ENCODE data around the gene BSX. TPM values are rescaled to one million over a fixed set of nuclear protein-coding genes. Genes with fewer than 3 reads are reported as not detected.

BSX gene
- total RNA-seq: not detected in 2 replicates

GRCh38 chr11:122981388-122982264 is at the start of gene BSX:
TSS of gene BSX (minus strand) at chr11:122981834. CDS start at chr11:122981671, 163 bp downstream.
- no peak within 1 kb of the TSS for H3K4me3 Mint-ChIP-seq
- intact Hi-C loops (cut with micrococcal nuclease): loop anchor here (5.0 to 10.0 kb wide), 4 partner anchors 41 to 1863 kb away; partner anchors contain the start of genes JHY and SCN3B
- H3K36me3 Mint-ChIP-seq (ENCODE audit: low read depth): peaks cover 6% of the 10 kb centered on the region
- no peak within 1 kb of the TSS for H3K27ac Mint-ChIP-seq
- H3K4me1 Mint-ChIP-seq (ENCODE audit: low read depth): peaks cover 25% of the 10 kb centered on the region
- DNase-seq (ENCODE audit: low spot score): peak; percentile 21
- H3K9me3 Mint-ChIP-seq: no peaks in the 10 kb centered on the region
- H3K27me3 Mint-ChIP-seq (ENCODE audit: insufficient read depth): peaks cover 90% of the 10 kb centered on the region

GRCh38 chr11:123030517-123030916 is 48.9 kb upstream of the BSX start:
- no peaks in the 10 kb centered on the region for H3K9me3 Mint-ChIP-seq
- intact Hi-C loops (cut with micrococcal nuclease): no loop called here
- no peak overlapping the region for H3K27ac Mint-ChIP-seq
- DNase-seq (ENCODE audit: low spot score): no peak
- no peaks in the 10 kb centered on the region for H3K36me3 Mint-ChIP-seq (ENCODE audit: low read depth)
- H3K27me3 Mint-ChIP-seq (ENCODE audit: insufficient read depth): peaks cover 3% of the 10 kb centered on the region
- H3K4me3 Mint-ChIP-seq: no peak overlapping the region
- H3K4me1 Mint-ChIP-seq (ENCODE audit: low read depth): no peaks in the 10 kb centered on the region

GRCh38 chr11:123020968-123021367 is 39.3 kb upstream of the BSX start:
- Mint-ChIP-seq H3K27me3 (ENCODE audit: insufficient read depth) (peaks cover 24% of the 10 kb centered on the region), H3K27ac (no peak overlapping the region), H3K4me3 (no peak overlapping the region), H3K4me1 (ENCODE audit: low read depth) (peaks cover 10% of the 10 kb centered on the region), H3K9me3 (no peaks in the 10 kb centered on the region), H3K36me3 (ENCODE audit: low read depth) (no peaks in the 10 kb centered on the region)
- peak; percentile 9 for DNase-seq (ENCODE audit: low spot score)
- intact Hi-C loops (cut with micrococcal nuclease): loop anchor here (1.0 to 5.0 kb wide), 3 partner anchors 39 to 389 kb away; partner anchors contain the start of gene BSX

GRCh38 chr11:123018702-123019101 is 37.1 kb upstream of the BSX start:
- Mint-ChIP-seq H3K36me3 (ENCODE audit: low read depth) (no peaks in the 10 kb centered on the region), H3K27ac (no peak overlapping the region), H3K4me3 (no peak overlapping the region), H3K27me3 (ENCODE audit: insufficient read depth) (peaks cover 22% of the 10 kb centered on the region), H3K4me1 (ENCODE audit: low read depth) (peaks cover 10% of the 10 kb centered on the region), H3K9me3 (no peaks in the 10 kb centered on the region)
- no peak for DNase-seq (ENCODE audit: low spot score)
- intact Hi-C loops (cut with micrococcal nuclease): no loop called here

- DNase-seq (ENCODE audit: low spot score): no peak
- intact Hi-C loops (cut with micrococcal nuclease): no loop called here
- no peaks in the 10 kb centered on the region for H3K36me3 Mint-ChIP-seq (ENCODE audit: low read depth)
- no peak overlapping the region for H3K4me3 Mint-ChIP-seq
- no peaks in the 10 kb centered on the region for H3K4me1 Mint-ChIP-seq (ENCODE audit: low read depth)
- peaks cover 12% of the 10 kb centered on the region for H3K27me3 Mint-ChIP-seq (ENCODE audit: insufficient read depth)
- H3K27ac Mint-ChIP-seq: no peak overlapping the region
- H3K9me3 Mint-ChIP-seq: no peaks in the 10 kb centered on the region
Measured at GRCh38 chr11:123011510-123011909, 29.9 kb upstream of the BSX start.

GRCh38 chr11:123006860-123007542 is 25.4 kb upstream of the BSX start:
- Mint-ChIP-seq H3K4me3 (no peak overlapping the region), H3K27ac (no peak overlapping the region), H3K27me3 (ENCODE audit: insufficient read depth) (peaks cover 7% of the 10 kb centered on the region), H3K9me3 (no peaks in the 10 kb centered on the region), H3K4me1 (ENCODE audit: low read depth) (no peaks in the 10 kb centered on the region), H3K36me3 (ENCODE audit: low read depth) (no peaks in the 10 kb centered on the region)
- intact Hi-C loops (cut with micrococcal nuclease): no loop called here
- DNase-seq (ENCODE audit: low spot score): no peak

- H3K4me3 Mint-ChIP-seq: no peak overlapping the region
- intact Hi-C loops (cut with micrococcal nuclease): no loop called here
- peaks cover 14% of the 10 kb centered on the region for H3K27me3 Mint-ChIP-seq (ENCODE audit: insufficient read depth)
- no peaks in the 10 kb centered on the region for H3K4me1 Mint-ChIP-seq (ENCODE audit: low read depth)
- no peak for DNase-seq (ENCODE audit: low spot score)
- no peaks in the 10 kb centered on the region for H3K9me3 Mint-ChIP-seq
- H3K27ac Mint-ChIP-seq: no peak overlapping the region
- no peaks in the 10 kb centered on the region for H3K36me3 Mint-ChIP-seq (ENCODE audit: low read depth)
Measured at GRCh38 chr11:123000721-123001120, 19.1 kb upstream of the BSX start.

- Mint-ChIP-seq H3K4me1 (ENCODE audit: low read depth) (no peaks in the 10 kb centered on the region), H3K27ac (no peak overlapping the region), H3K36me3 (ENCODE audit: low read depth) (no peaks in the 10 kb centered on the region), H3K27me3 (ENCODE audit: insufficient read depth) (peaks cover 12% of the 10 kb centered on the region), H3K4me3 (no peak overlapping the region), H3K9me3 (no peaks in the 10 kb centered on the region)
- DNase-seq (ENCODE audit: low spot score): no peak
- intact Hi-C loops (cut with micrococcal nuclease): no loop called here
Measured at GRCh38 chr11:122998727-122999366, 17.2 kb upstream of the BSX start.

GRCh38 chr11:122995526-122995925 is 13.9 kb upstream of the BSX start:
- no peaks in the 10 kb centered on the region for H3K4me1 Mint-ChIP-seq (ENCODE audit: low read depth)
- no peaks in the 10 kb centered on the region for H3K9me3 Mint-ChIP-seq
- DNase-seq (ENCODE audit: low spot score): no peak
- no peak overlapping the region for H3K27ac Mint-ChIP-seq
- no peaks in the 10 kb centered on the region for H3K36me3 Mint-ChIP-seq (ENCODE audit: low read depth)
- intact Hi-C loops (cut with micrococcal nuclease): no loop called here
- no peak overlapping the region for H3K4me3 Mint-ChIP-seq
- H3K27me3 Mint-ChIP-seq (ENCODE audit: insufficient read depth): peaks cover 10% of the 10 kb centered on the region

GRCh38 chr11:122984186-122985011 is 2.8 kb upstream of the BSX start:
- H3K4me3 Mint-ChIP-seq: peak overlapping the region; percentile 83
- no peak overlapping the region for H3K27ac Mint-ChIP-seq
- peaks cover 3% of the 10 kb centered on the region for H3K36me3 Mint-ChIP-seq (ENCODE audit: low read depth)
- H3K9me3 Mint-ChIP-seq: no peaks in the 10 kb centered on the region
- H3K27me3 Mint-ChIP-seq (ENCODE audit: insufficient read depth): peaks cover 81% of the 10 kb centered on the region
- no peak for DNase-seq (ENCODE audit: low spot score)
- peaks cover 19% of the 10 kb centered on the region for H3K4me1 Mint-ChIP-seq (ENCODE audit: low read depth)
- intact Hi-C loops (cut with micrococcal nuclease): loop anchor here (5.0 to 10.0 kb wide), 4 partner anchors 38 to 1860 kb away; partner anchors contain the start of genes JHY and SCN3B

GRCh38 chr11:122983438-122984185 is 2.0 kb upstream of the BSX start:
- H3K36me3 Mint-ChIP-seq (ENCODE audit: low read depth): peaks cover 3% of the 10 kb centered on the region
- no peaks in the 10 kb centered on the region for H3K9me3 Mint-ChIP-seq
- peaks cover 19% of the 10 kb centered on the region for H3K4me1 Mint-ChIP-seq (ENCODE audit: low read depth)
- no peak for DNase-seq (ENCODE audit: low spot score)
- peaks cover 83% of the 10 kb centered on the region for H3K27me3 Mint-ChIP-seq (ENCODE audit: insufficient read depth)
- peak overlapping the region; percentile 83 for H3K4me3 Mint-ChIP-seq
- H3K27ac Mint-ChIP-seq: no peak overlapping the region
- intact Hi-C loops (cut with micrococcal nuclease): loop anchor here (5.0 to 10.0 kb wide), 4 partner anchors 39 to 1861 kb away; partner anchors contain the start of genes JHY and SCN3B

Data from activated T-helper 1 cell treated with anti-CD3 and anti-CD28 coated beads, Interleukin-12 subunit alpha, Interleukin-12 subunit beta, Interleukin-2, Interleukin-4 antibody, amounts not matched to agents 30 ng/mL and 10 ng/mL and 1 ng/mL, durations not matched to agents 14 hours and 24 hours and 36 hours (primary cell).